K562 (cell line): ENCODE measurements around the gene TMEM243. TPM values are rescaled to one million over a fixed set of nuclear protein-coding genes. Genes with fewer than 3 reads are reported as not detected.

Source experiments
- CEBPB ChIP-seq: fragments of 450-650 bp; IDR thresholded peaks from 2 replicates; pipeline ENCODE4 v1.6.1; 2016; ENCODE audit warnings: missing genetic modification characterization, missing compliant biosample characterization
- DDX20 ChIP-seq: fragments of 450-650 bp; IDR thresholded peaks from 2 replicates; pipeline ENCODE4 v1.6.1; 2016; ENCODE audit warnings: missing genetic modification characterization, low read depth, mild to moderate bottlenecking, missing compliant biosample characterization, moderate library complexity
- ETS2 ChIP-seq: IDR thresholded peaks from 2 replicates; pipeline ENCODE4 v1.6.1; 2016; ENCODE audit warnings: borderline replicate concordance, missing genetic modification characterization, mild to moderate bottlenecking, moderate library complexity, missing compliant biosample characterization; ENCODE audit not compliant: poor library complexity, severe bottlenecking
- GTF2E2 ChIP-seq: fragments of 200-800 bp; sonication (Bioruptor generic); IDR thresholded peaks from 2 replicates; pipeline ENCODE4 v1.6.1; 2016; ENCODE audit warnings: missing genetic modification characterization, missing compliant biosample characterization
- HNRNPK ChIP-seq: fragments of 200-400 bp; formaldehyde crosslinking; IDR thresholded peaks from one replicate; pipeline ENCODE4 v1.6.1; 2018; ENCODE audit warnings: mild to moderate bottlenecking, low read depth, low read length; ENCODE audit not compliant: poor library complexity, severe bottlenecking
- MTA3 ChIP-seq: fragments of 450-650 bp; formaldehyde crosslinking; IDR thresholded peaks from 2 replicates; pipeline ENCODE4 v1.6.1; 2017; ENCODE audit warnings: mild to moderate bottlenecking, borderline replicate concordance
- NFYB ChIP-seq: IDR thresholded peaks from 2 replicates; pipeline ENCODE4 v1.6.1; 2011; ENCODE audit warnings: mild to moderate bottlenecking, moderate library complexity; ENCODE audit not compliant: insufficient read length; ENCODE audit errors: extremely low read depth
- NR2C2 ChIP-seq, 2 experiments: fragments of 200-800 bp in 1 of 2; sonication (Bioruptor generic) in 1 of 2; sonication (generic) in 1 of 2; formaldehyde crosslinking in 1 of 2; IDR thresholded peaks; 2 replicates each; pipeline versions ENCODE4 v1.6.1 to v1.8.0; 2016 to 2022; ENCODE audit warnings: mild to moderate bottlenecking in 1 of 2, missing compliant biosample characterization in 1 of 2, missing genetic modification characterization in 1 of 2, missing genetic modification reagents in 1 of 2
- NRF1 ChIP-seq, 2 experiments: fragments of 450-650 bp; IDR thresholded peaks in 1 of 2; conservative IDR thresholded peaks in 1 of 2; 2 replicates each; pipeline ENCODE4 v1.6.1; 2014; ENCODE audit warnings: mild to moderate bottlenecking in 2 of 2
- SRF ChIP-seq, 2 experiments: fragments of 250-450, 450-650 bp in 1 of 2; sonication (Bioruptor Pico) in 1 of 2; sonication (generic) in 1 of 2; formaldehyde crosslinking; IDR thresholded peaks; 2 replicates each; pipeline versions ENCODE4 v1.5.0 to v1.5.1; 2020 to 2022; ENCODE audit warnings: mild to moderate bottlenecking in 1 of 2, missing genetic modification reagents in 1 of 2
- TSC22D4 ChIP-seq: fragments of 450-650 bp; IDR thresholded peaks from 2 replicates; pipeline ENCODE4 v1.6.1; 2016; ENCODE audit warnings: missing genetic modification characterization, missing biosample characterization, control low read depth
- ZFP1 ChIP-seq: fragments of 450-650 bp; formaldehyde crosslinking; IDR thresholded peaks from 2 replicates; pipeline ENCODE4 v1.4.0; 2020; ENCODE audit warnings: mild to moderate bottlenecking, mixed read lengths
- ZNF311 ChIP-seq: fragments of 250-450 bp; sonication (Bioruptor Pico); IDR thresholded peaks from 2 replicates; pipeline ENCODE4 v1.4.0; 2020; ENCODE audit warnings: mild to moderate bottlenecking, moderate library complexity
- ZNF79 ChIP-seq: fragments of 250-450 bp; sonication (Bioruptor Pico); IDR thresholded peaks from 2 replicates; pipeline ENCODE4 v1.4.0; 2020; ENCODE audit warnings: low read depth, mild to moderate bottlenecking, moderate library complexity
- polyA plus RNA-seq, 8 experiments: library from polyadenylated mRNA; depleted of rRNA in 4 of 8; stranded (reverse) in 5 of 8; unstranded in 3 of 8; fragments of >200 nt; fragmentation: Nextera tagmentation in 2 of 8; fragmentation: Illumina TruSeq in 1 of 8; extraction: Ambion mirVana in 2 of 8; extraction: Trizol in 1 of 8; gene quantifications; 2 replicates each; pipeline versions ENCODE4 v1.2.1 to v1.2.3, GENCODE V29; 2011 to 2014; ENCODE audit warnings: inconsistent platforms in 1 of 8, missing spikeins in 1 of 8
- total RNA-seq, 7 experiments: library from RNA; depleted of rRNA in 6 of 7; stranded (reverse); fragments of >200 nt in 6 of 7; fragmentation: Illumina TruSeq in 2 of 7; extraction: Trizol in 2 of 7; gene quantifications; 2 replicates each; pipeline versions ENCODE4 v1.2.1 to v1.2.3, GENCODE V29; 2011 to 2021; ENCODE audit warnings: low replicate concordance in 1 of 7
- TF ChIP-seq, protein P1 (sequence below): fragments of 200-800 bp; sonication (Bioruptor generic); IDR thresholded peaks from 2 replicates; pipeline ENCODE4 v1.6.1; 2016; ENCODE audit warnings: missing genetic modification characterization, missing compliant biosample characterization
- TF ChIP-seq, protein P2 (sequence below): fragments of 450-650 bp; IDR thresholded peaks from 2 replicates; pipeline ENCODE4 v1.6.1; 2016
- TF ChIP-seq, protein P3 (sequence below): conservative IDR thresholded peaks from 2 replicates; pipeline ENCODE4 v1.6.1; 2011; ENCODE audit warnings: low read depth, mild to moderate bottlenecking, low read length; ENCODE audit not compliant: control insufficient read depth

Gene TMEM243
- total and polyA plus RNA-seq, 9 of the 15 experiments (the other 6 are each of a cell fraction or from before 2014, with no cell fraction given), result 3.9 to 8.6 (median 6.1) TPM

DNA sequence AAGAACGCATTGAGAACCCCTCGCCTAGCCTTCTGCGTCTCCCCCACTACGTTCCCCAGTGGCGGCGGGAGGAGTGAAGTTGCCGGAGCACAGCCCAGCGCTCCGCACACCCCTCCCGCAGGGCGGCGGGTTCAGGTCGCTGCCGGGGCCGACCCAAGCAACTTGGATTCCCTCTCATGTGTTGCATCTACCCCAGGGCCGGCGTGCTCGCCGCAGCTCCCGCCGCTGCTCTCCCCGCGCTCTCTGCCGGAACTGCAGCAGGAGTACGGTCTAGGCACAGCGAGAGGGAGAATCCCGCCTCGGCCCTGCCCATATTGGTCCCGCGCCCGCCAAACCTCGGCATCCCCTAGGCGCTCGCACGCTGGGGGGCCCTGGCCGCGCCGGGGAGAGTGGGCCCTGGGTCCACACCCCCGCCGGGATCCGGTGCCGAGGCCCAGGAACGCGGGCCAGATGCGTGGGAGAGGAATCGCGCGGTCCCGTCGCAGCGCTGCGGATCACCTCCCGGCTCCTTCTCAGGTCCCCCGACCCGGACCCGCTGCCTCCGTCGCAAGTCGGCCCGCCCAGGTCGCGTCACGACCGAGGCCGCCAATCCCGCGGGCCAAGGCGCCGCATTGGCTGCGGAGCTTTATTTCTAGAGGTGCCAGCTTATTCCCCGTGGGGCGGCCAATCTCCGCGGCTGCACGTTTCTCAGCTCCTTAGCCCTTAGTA, 648 bp upstream of the TMEM243 start (continued):
- TF ChIP-seq NRF1 (conservative IDR thresholded peaks at IDR 0.05 in 1 of 2, IDR thresholded peaks at IDR 0.05 in 1 of 2) (peak in 1 of 2 experiments; percentile 35; a peak in 1 of 4 replicates), HNRNPK (no peak), ZNF311 (CRISPR knock-in tag) (no peak), NFYB (peak; percentile 45), SRF (CRISPR knock-in tag; IDR thresholded peaks at IDR 0.05) (no peak), DDX20 (tag) (no peak), CEBPB (tag) (no peak), ETS2 (tag) (no peak), MTA3 (peak; percentile 23; the same call in 1 of the 2 replicates), GTF2E2 (no peak), ZFP1 (CRISPR knock-in tag) (no peak), ZNF79 (no peak), NR2C2 (CRISPR knock-in tag; IDR thresholded peaks at IDR 0.05) (peak; percentile 55; the same call in 1 of the 2 replicates), NR2C2 (tag; IDR thresholded peaks at IDR 0.05) (no peak), TSC22D4 (tag) (no peak)
- TF ChIP-seq, protein P1, sequence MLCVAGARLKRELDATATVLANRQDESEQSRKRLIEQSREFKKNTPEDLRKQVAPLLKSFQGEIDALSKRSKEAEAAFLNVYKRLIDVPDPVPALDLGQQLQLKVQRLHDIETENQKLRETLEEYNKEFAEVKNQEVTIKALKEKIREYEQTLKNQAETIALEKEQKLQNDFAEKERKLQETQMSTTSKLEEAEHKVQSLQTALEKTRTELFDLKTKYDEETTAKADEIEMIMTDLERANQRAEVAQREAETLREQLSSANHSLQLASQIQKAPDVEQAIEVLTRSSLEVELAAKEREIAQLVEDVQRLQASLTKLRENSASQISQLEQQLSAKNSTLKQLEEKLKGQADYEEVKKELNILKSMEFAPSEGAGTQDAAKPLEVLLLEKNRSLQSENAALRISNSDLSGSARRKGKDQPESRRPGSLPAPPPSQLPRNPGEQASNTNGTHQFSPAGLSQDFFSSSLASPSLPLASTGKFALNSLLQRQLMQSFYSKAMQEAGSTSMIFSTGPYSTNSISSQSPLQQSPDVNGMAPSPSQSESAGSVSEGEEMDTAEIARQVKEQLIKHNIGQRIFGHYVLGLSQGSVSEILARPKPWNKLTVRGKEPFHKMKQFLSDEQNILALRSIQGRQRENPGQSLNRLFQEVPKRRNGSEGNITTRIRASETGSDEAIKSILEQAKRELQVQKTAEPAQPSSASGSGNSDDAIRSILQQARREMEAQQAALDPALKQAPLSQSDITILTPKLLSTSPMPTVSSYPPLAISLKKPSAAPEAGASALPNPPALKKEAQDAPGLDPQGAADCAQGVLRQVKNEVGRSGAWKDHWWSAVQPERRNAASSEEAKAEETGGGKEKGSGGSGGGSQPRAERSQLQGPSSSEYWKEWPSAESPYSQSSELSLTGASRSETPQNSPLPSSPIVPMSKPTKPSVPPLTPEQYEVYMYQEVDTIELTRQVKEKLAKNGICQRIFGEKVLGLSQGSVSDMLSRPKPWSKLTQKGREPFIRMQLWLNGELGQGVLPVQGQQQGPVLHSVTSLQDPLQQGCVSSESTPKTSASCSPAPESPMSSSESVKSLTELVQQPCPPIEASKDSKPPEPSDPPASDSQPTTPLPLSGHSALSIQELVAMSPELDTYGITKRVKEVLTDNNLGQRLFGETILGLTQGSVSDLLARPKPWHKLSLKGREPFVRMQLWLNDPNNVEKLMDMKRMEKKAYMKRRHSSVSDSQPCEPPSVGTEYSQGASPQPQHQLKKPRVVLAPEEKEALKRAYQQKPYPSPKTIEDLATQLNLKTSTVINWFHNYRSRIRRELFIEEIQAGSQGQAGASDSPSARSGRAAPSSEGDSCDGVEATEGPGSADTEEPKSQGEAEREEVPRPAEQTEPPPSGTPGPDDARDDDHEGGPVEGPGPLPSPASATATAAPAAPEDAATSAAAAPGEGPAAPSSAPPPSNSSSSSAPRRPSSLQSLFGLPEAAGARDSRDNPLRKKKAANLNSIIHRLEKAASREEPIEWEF (CRISPR knock-in tag), result no peak
- TF ChIP-seq, protein P2, sequence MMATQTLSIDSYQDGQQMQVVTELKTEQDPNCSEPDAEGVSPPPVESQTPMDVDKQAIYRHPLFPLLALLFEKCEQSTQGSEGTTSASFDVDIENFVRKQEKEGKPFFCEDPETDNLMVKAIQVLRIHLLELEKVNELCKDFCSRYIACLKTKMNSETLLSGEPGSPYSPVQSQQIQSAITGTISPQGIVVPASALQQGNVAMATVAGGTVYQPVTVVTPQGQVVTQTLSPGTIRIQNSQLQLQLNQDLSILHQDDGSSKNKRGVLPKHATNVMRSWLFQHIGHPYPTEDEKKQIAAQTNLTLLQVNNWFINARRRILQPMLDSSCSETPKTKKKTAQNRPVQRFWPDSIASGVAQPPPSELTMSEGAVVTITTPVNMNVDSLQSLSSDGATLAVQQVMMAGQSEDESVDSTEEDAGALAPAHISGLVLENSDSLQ, result peak; percentile 34
- TF ChIP-seq, protein P3, sequence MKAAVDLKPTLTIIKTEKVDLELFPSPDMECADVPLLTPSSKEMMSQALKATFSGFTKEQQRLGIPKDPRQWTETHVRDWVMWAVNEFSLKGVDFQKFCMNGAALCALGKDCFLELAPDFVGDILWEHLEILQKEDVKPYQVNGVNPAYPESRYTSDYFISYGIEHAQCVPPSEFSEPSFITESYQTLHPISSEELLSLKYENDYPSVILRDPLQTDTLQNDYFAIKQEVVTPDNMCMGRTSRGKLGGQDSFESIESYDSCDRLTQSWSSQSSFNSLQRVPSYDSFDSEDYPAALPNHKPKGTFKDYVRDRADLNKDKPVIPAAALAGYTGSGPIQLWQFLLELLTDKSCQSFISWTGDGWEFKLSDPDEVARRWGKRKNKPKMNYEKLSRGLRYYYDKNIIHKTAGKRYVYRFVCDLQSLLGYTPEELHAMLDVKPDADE, result no peak
